Superior temporal gyrus (tissue), 1 donor: ENCODE measurements around the gene PDE11A.
A peak's percentile ranks its signal among the peaks of the same experiment; 100 is the strongest.
"Not testable (repeated sequence)": the region's sequence is repeated elsewhere in the genome, so short reads cannot be mapped to it uniquely, and the experiment has no call there.

ENCODE experiments used
- DNase-seq: peaks from one replicate; pipeline ENCODE4 v3.0.0-alpha.2; 2016; ENCODE audit errors: extremely low spot score

The PDE11A gene

GRCh38 chr2:177882501-177882900, 190.1 kb downstream of the PDE11A start:
- no peak for DNase-seq

GRCh38 chr2:177881921-177882320, 190.7 kb downstream of the PDE11A start:
- no peak for DNase-seq

- DNase-seq: no peak
These were observed 191.4 kb downstream of the PDE11A start for GRCh38 chr2:177881008-177881747.

- DNase-seq: no peak
These were observed 192.3 kb downstream of the PDE11A start for GRCh38 chr2:177880285-177880684.

- DNase-seq: no peak
These were observed 195.6 kb downstream of the PDE11A start for GRCh38 chr2:177876950-177877349.

- DNase-seq: no peak
These were observed 197.9 kb downstream of the PDE11A start for GRCh38 chr2:177874686-177875085.

GRCh38 chr2:177873915-177874314, 198.7 kb downstream of the PDE11A start:
- no peak for DNase-seq

- DNase-seq: no peak
These were observed 200.3 kb downstream of the PDE11A start for GRCh38 chr2:177872286-177872685.

GRCh38 chr2:177869912-177870311, 202.7 kb downstream of the PDE11A start:
- no peak for DNase-seq

- no peak for DNase-seq
These were observed 203.4 kb downstream of the PDE11A start for GRCh38 chr2:177869209-177869608.

GRCh38 chr2:177868806-177869205, 203.8 kb downstream of the PDE11A start:
- DNase-seq: no peak

GRCh38 chr2:177857538-177857937, 215.0 kb downstream of the PDE11A start:
- DNase-seq: no peak

GRCh38 chr2:177852389-177852788, 220.2 kb downstream of the PDE11A start:
- DNase-seq: no peak

- DNase-seq: no peak
These were observed 229.4 kb downstream of the PDE11A start for GRCh38 chr2:177843188-177843587.

- no peak for DNase-seq
These were observed 230.3 kb downstream of the PDE11A start for GRCh38 chr2:177842243-177842642.

GRCh38 chr2:177835418-177836204, 237.0 kb downstream of the PDE11A start:
- not testable (repeated sequence) for DNase-seq

- DNase-seq: no peak
These were observed 239.8 kb downstream of the PDE11A start for GRCh38 chr2:177832611-177833433.

- no peak for DNase-seq
These were observed 241.6 kb downstream of the PDE11A start for GRCh38 chr2:177830881-177831386.

- peak; percentile 53 for DNase-seq
These were observed 244.0 kb downstream of the PDE11A start for GRCh38 chr2:177828557-177828956.

GRCh38 chr2:177826897-177827296, 245.7 kb downstream of the PDE11A start:
- no peak for DNase-seq

GRCh38 chr2:177822941-177823340, 249.6 kb downstream of the PDE11A start:
- DNase-seq: no peak

- DNase-seq: no peak
These were observed 254.2 kb downstream of the PDE11A start for GRCh38 chr2:177818412-177818811.
